Activated naive CD4-positive, alpha-beta T cell (primary cell): Measurements from ENCODE around the gene FANCE.

Experiments used
- DNase-seq, 4 experiments: peaks; one replicate each; lab custom pipeline; 2025; lab: John Stamatoyannopoulos, UW

Gene FANCE, protein sequence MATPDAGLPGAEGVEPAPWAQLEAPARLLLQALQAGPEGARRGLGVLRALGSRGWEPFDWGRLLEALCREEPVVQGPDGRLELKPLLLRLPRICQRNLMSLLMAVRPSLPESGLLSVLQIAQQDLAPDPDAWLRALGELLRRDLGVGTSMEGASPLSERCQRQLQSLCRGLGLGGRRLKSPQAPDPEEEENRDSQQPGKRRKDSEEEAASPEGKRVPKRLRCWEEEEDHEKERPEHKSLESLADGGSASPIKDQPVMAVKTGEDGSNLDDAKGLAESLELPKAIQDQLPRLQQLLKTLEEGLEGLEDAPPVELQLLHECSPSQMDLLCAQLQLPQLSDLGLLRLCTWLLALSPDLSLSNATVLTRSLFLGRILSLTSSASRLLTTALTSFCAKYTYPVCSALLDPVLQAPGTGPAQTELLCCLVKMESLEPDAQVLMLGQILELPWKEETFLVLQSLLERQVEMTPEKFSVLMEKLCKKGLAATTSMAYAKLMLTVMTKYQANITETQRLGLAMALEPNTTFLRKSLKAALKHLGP

DNA sequence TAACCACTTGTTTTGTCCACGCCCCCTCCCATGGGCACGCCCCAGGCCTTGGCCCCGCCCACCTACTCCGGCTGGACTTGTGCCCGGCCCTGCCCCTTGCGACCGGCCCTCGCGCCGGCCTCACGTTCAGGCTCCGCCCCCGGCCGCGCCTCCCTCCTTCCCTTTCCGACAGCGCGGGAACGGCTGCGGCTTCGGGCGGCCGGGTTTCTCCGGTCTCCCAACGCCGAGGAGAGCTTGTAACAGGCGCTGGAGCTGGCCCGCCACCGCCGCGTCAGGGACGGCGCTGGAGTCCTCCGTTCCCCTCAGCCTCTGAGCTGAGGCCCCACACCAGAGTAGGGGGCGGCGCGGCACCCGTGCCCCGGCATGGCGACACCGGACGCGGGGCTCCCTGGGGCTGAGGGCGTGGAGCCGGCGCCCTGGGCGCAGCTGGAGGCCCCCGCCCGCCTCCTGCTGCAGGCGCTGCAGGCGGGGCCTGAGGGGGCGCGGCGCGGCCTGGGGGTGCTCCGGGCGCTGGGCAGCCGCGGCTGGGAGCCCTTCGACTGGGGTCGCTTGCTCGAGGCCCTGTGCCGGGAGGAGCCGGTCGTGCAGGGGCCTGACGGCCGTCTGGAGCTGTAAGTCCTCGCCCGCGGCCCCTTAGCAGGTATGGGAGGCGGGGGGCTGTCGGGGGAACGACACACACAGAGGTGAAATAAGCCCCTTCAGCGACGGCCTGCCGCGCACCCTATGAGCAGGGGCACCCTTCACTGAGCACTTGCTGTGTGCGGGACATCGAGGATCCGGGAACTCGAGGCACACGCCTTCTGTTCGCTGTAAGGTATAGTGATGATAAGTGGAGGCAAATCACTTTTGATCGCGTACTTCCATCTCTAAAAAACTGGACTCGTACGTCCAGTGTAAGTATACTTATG, at the start of gene FANCE:
TSS of gene FANCE (plus strand) at position 156 of the 908 bp plus-strand sequence. CDS start at position 364, 208 bp downstream.
- peak; percentile 46 to 72 (median 68) for DNase-seq

DNA sequence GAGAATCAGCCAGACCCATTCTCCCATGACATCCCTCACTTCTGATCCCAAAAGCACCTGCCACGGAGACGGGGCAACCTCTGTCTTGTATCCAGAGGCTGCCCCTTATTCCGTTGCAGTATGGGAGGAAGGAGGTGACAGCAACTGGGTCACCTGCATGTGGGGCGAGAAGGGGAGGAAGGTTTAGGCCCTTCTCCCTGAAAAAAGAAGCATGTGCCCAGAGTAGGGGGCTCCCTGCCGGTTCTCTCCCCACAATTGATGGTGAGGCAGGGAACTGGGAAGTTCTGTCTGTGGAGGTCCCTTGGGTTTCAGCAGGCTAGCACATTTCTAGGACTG, 49.3 kb upstream of the FANCE start:
- DNase-seq: no peak

DNA sequence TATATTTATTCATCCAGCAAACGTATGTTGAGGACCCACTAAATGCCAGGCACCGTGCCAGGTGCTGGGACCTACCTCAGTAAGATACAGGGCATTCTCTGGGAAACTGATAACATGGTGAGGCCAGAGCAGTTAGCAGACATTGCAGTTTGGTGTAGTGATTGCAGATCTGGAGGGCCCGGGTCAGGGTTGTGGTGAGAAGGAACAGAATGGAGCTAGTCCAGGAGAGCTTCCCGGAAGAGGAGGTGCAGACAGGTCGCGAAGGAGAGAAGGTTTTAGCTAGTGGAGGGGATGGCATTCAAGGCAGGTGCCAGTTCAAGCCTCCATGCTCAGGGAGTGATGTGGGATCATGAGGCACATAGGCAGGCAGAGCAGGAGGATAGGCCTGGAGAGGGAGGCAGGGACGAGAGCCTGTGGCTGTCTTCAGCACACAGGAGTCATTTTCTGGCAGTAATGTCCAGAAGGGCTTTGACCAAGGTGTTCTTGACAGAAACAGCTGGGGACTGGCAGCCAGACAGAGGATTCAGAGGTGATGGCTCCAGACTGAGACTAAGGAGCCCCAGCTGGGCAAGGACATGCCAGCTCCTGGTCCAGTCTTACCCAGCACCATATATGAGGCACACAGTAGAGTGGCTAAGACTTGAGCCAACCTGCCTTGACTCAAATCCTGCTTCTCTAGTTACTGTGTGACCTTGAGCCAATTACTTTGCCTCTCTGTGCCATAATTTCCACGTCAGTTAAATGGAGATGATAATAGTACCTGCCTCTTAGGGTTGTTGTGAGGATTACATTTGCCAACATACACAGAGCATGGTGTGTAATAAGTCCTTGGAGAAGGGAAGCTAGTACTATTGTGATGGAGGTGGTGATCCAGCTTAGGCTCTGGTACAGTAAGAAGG, 48.3 kb upstream of the FANCE start:
- no peak for DNase-seq

DNA sequence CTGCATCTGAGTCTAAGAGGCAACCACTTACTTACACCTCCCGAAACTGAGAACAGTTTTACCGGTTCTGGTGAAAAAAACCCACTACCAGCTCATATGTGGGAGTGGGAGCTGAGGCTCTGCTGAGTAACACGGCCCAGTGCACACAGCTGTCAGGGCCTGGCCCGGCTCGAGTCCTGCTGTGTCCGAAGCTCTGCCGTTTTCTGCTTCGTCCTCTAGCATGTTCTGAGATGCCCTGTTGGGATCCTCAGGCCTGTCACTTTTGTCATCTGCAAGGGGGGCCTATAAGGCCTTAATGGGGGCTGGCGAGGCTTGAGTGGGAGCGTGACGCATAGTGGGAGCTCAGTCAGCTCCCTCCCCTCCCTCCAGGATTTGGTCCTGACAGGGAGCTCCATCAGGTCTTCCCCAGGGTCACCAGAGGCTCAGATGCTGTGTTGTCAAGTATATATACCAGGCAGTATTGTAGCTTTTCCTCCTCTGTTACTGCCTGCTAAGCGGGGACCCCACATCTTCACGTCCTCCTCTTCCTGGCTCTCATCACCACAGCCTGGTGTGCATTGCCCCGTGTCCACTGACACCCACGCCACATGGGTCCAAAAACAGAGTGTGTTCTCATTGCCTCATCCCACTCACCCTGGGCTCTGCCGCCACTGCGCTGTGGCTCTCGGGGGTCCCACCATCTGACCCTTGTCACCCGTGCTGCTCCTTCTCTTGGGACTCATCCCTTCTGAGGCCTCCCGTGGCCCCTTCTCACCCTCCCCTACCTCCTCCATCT, 45.2 kb upstream of the FANCE start:
- no peak for DNase-seq

DNA sequence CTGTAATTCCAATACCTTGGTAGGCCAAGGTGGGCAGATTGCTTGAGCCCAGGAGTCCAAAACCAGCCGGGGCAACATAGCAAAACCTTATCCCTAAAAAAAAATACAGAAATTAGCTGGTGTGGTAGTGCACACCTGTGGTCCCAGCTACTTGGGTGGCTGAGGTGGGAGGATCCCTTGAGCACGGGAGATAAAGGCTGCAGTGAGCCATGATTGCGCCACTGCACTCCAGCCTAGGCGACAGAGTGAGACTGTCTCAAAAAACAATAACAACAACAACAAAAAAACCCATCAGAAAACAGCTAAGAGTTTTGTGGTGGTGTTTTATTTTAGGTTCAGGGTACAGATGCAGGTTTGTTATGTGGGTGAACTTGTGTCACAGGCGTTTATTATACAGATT, 42.9 kb upstream of the FANCE start:
- no peak for DNase-seq

DNA sequence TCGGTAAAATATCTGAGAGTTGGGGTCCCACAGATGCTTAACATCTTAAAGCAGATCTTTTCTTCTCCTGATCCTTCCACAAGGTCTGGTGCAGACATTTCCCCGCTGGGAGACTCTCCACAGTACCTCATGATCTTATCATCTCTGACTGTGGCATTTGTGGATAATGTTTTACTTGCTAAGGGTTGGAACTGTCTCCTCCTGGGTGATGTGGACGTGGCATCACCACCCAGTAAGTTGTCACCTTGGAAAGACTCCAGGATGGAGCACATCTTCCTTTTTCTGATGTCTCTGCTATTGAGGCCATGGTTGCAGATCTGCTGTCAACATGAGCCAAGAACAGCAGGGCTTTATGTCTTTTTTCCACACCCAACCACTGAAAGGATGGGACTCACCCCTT, 42.0 kb upstream of the FANCE start:
- DNase-seq: no peak

DNA sequence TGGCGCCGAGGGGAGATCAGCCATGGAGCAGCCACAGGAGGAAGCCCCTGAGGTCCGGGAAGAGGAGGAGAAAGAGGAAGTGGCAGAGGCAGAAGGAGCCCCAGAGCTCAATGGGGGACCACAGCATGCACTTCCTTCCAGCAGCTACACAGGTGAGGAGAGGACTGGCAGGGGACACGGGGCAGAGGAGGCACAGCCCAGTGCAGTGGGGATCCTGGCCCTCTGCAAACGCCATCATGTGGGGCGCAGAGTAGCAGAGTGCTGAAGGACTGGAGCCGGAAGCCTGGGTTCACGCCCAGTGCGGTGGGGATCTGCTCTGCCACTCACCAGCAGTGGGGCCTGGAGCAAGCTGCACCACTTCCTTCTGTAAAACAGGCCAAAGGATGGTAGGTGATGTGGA, 41.1 kb upstream of the FANCE start:
- no peak for DNase-seq

DNA sequence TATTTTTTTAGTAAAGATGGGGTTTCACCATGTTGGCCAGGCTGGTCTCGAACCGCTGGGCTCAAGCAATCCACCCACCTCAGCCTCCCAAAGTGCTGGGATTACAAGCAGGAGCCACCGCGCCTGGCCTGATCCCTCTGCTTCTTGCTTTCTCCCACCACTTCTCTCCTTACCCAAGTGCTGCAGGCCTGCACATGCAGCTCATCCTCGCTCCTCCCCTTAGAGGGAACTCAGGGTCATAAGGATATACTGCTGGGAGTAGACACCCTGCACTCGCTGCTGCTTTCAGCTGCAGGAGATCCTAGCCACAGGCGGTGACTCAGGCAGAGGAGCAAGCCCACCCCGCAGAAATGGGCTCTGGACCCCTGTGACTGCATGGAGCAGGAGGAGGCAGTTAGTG, 40.0 kb upstream of the FANCE start:
- DNase-seq: no peak

DNA sequence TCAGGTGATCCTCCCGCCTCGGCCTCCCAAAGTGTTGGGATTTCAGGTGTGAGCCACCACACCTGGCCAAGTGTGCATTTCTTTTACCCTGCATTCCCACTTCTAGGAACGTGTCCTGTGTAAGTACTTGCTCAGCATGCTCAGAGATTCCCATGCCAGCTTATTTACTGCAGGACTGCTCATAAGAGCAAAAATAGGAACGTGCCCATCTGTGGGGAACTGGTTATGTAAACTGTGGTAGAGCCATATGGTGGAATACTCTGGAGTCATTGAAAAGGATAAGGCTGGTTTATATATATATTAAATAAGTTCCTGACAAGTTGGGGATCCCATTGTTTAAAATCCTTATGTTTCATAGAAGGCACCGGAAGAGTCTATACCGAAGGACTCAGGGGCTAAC, 38.2 kb upstream of the FANCE start:
- DNase-seq: no peak

DNA sequence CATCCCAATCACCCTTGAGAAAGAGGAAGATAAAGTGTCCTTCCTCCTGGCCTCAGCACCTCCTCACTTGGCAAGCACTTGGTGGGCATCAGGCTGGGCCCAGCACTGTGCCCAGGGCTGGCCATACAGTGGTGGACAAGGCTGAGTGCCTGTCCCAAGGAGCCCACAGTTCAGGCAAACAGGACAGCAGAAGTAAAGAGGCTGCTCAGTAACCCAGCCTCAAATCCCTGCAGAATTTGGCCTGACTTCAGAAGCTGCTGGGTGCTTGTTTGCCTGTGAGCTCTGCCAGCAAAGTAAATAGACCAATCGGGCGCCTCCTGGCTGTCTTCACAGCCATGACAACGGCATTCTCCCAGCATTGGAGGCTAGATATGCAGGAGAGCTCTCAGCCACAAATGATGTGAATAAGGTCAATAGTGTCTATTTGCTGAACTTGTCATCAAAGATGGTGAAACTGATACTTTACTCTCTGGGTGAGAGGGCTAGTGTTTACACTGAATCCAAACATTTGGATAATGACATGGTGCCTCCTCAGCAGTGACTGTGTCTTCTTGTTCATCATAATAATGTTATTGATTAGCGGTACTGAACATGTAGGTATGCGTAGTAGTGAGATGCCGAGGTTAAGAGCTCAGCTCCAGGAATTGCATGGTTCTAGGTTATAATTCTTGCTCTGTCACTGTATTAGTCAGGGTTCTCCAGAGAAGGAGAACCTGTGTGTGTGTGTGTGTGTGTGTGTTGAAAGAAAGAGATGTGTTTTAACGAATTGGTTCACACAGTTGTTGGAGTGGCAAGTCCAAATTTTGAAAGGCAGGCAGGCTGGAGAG, 36.9 kb upstream of the FANCE start:
- DNase-seq: no peak

DNA sequence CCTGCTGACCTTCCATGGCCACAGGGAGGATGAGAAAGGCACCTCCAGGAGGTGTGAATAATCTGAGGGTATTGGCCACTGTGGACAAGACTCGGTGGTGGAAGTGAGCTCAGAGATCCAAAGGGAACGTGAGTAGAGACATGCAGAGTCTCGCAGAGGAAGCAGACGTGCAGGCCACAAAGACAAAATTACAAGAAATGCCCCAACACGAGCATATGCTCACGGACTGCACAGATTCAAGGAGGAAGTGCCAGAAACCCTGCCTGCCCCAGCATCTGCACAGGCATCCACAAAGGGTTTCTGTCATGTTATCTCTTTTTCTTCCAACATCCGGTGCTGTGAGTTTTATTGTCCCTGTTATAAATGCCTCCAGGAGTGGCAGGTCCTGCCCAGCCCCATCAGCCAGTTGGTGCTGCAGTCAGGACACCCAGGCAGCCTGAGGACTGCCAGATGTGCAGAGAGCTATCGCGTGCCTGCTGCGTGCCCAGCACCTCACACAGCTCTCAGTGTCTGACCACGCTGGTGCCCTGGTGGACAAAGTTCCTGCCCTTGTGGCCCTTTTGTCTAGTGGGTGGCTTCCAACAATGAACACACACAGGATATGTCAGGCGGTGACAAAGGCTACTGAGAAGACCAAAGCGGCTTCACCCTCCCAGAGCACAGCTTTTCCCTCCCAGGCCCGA, 34.0 kb upstream of the FANCE start:
- no peak for DNase-seq

DNA sequence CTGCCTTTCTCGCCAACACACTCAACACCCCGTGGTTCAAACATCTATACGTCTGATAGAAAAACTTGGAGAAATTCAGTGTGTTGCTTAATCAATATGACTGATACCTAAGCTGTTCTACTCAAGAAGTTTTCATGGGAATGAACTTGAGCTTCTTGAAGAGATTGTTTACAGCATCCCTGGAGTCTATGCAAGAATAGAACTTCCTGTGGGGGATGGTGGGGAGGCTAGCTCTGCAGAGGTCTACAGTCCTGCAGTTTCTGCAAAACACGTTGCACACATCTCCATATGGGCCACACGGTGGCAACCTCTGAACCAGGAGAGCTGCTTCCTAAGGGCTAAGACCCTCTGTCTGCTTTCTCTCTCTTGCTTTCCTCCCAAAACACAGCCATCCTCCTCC, 32.7 kb upstream of the FANCE start:
- no peak for DNase-seq

DNA sequence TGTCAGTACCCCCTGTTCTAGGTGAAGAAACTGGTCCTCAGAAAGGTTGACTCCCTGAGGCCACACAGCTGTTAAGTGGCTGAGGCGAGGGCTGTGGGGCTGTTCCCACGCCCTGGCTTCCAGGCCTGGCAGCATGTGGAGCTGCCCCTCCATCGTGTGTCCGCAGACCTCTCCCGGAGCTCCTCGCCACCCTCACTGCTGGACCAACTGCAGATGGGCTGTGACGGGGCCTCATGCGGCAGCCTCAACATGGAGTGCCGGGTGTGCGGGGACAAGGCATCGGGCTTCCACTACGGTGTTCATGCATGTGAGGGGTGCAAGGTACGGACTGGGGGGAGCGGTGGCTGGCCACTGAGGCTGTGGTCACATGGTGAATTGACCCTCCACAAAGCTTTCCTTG, 32.2 kb upstream of the FANCE start:
- no peak for DNase-seq

DNA sequence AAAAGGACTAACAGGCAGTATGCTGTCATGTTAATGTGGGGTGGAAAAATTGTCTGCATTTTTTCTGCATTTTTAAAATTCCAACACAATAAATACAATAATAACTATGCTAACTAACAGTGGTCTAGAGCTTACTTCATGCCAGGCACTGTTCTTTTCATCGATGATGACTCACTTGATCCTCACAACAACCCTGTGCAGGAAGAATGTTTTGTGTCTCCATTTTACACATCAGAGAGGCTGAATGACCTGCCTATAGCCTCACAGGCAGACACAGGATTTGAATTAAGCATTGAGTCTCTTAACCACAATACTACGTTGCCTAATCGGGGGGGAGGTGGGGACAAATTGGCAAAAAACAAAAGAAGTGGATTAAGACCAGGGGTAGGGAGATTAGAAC, 26.9 kb upstream of the FANCE start:
- DNase-seq: no peak

DNA sequence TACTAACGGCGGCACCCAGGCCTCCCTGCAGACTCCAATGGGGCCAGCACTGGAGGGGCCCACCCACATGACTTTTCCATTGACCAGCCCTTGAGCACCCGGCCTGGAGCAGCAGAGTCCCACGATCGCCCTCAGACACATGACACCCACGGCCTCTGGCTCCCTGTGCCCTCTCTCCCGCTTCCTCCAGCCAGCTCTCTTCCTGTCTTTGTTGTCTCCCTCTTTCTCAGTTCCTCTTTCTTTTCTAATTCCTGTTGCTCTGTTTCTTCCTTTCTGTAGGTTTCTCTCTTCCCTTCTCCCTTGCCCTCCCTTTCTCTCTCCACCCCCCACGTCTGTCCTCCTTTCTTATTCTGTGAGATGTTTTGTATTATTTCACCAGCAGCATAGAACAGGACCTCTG, 26.1 kb upstream of the FANCE start:
- DNase-seq: no peak

DNA sequence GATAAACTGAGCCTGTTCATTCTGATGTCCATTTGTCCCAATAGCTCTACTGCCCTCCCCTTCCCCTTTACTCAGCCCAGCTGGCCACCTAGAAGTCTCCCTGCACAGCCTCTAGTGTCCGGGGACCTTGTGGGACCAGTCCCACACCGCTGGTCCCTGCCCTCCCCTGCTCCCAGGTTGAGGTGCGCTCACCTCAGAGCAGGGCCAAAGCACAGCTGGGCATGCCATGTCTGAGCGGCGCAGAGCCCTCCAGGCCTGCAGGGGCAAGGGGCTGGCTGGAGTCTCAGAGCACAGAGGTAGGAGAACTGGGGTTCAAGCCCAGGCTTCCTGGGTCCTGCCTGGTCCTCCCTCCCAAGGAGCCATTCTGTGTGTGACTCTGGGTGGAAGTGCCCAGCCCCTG, 24.7 kb upstream of the FANCE start:
- no peak for DNase-seq

DNA sequence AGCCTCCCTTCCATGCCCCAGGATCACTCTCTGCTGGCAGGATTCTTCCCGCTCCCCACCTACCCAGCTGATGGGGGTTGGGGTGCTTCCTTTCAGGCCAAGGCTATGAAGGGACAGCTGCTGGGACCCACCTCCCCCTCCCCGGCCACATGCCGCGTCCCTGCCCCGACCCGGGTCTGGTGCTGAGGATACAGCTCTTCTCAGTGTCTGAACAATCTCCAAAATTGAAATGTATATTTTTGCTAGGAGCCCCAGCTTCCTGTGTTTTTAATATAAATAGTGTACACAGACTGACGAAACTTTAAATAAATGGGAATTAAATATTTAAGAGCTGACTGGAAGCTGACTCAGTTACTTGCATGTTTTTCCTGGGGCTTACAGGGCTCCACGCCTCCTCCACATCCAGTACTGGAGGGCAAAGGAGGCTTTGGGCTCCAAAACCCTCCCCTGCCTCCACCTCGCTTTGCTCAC, 24.3 kb upstream of the FANCE start:
- DNase-seq: no peak

DNA sequence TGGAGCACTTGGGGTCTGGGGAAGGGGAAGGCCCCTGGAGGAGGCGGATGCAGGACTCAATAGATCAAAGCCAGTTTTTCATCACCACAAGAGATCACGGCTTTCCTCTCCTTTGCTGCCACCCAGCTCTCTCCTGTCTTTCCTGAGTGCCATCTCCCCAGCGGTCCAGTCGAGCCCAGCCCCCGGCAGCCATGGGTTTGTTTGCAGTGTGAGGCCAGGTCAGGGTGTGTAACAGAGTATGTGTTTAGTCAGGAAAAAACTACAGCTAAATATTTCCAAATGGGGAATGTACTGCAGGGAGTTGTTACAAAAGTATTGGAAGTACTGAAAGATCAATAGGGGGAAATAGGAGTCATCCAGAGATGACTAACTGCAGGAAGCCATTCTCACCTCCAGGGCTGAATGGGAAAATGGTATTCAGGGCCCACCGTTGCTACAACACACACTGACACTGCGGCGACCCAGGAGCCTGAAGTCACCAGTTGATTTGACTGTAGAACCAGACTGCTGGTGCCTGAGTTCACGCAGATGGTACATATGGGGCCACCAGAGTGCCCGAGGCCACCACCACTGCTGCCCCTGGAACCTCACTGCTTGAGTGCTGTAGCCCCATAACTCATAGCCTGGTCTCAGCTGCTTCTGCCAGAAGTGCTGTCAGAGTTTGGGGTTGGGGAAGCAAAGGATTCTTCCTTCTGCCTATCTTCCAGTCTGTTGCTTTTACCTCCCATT, 23.6 kb upstream of the FANCE start:
- no peak for DNase-seq

DNA sequence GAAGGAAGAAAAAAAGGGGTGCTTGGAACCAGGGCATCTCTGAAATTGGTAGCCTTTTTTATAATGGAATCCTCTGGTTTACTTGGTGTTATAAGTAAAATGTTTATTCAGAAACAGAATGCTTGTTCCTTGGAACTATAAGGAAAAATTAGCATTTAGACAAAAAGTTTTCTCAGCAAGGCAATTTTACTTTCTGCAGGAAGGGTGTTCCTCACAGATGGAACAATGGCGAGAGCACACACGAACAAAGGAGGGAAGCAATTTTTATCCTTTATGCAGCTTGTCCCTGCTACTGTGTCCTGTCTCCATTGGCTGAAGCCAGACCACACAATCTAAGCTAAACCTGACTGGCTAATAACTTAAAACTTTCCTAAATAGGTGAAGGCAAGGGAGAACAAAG, 22.7 kb upstream of the FANCE start:
- no peak for DNase-seq
